ENCODE data around the gene FAU. TPM values are rescaled to one million over a fixed set of nuclear protein-coding genes. Genes with fewer than 3 reads are reported as not detected.

FAU gene
- polyA plus RNA-seq, 2 of the 4 experiments (the other 2 are of a cell fraction) = 591 to 878 TPM

DNA sequence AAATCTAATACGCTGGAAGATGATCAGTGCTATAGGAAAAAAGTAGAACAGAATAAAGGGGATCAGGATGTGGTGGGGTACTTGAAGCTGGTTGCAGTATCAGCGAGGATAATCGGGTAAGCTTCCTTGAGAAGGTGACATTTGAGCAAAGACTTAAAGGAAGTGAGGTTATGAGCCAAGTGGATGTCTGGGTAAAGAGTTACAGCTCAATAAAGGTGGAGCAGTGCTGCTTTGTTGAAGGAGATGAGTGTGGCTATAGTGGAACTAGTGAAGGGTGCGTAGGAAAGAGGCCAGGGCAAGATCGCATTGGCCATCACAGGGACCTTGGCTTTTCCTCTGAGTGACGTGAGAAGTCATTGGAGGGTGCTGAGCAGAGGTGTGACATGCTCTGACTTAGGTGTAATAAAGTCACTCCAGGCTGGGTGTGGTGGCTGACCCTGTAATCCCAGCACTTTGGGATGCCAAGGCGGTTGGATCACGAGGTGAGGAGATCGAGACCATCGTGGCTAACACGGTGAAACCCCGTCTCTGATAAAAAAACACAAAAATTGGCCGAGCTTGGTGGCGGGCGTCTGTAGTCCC, 14.7 kb upstream of the FAU start:
- DNase-seq (ENCODE audit: low read depth in 1 of 2, low spot score in 1 of 2) (no peak), FAIRE-seq (no peak), ATAC-seq (no peak)
- Histone ChIP-seq H3K9me3 (no peaks in the 10 kb centered on the region), H3K4me3 (no peak overlapping the region), H3K4me2 (no peak overlapping the region), H3K4me1 (peaks cover 15% of the 10 kb centered on the region), H3K27ac (no peak overlapping the region)
- 86% methylated on average over 15 of the region's 15 CpGs for WGBS (ENCODE audit: missing lambda C conversion rate)
- ChIA-PET POLR2A (interaction anchor here (1.2 kb wide), 1 partner anchor 138 kb away, joined by 5 read pairs; no protein-coding TSS in a partner anchor), CTCF (interaction anchor here (0.9 to 3.5 kb wide), 10 partner anchors 9 to 138 kb away, joined by 3 to 19 read pairs (median 4); partner anchors contain the start of genes CAPN1 and ZNHIT2)
- no peak for TF ChIP-seq SMC3 (IDR thresholded peaks at IDR 0.05)
- no peak for TF ChIP-seq CHD4 (IDR thresholded peaks at IDR 0.05; ENCODE audit: borderline replicate concordance)
- TF ChIP-seq CHD2 (IDR thresholded peaks at IDR 0.05; ENCODE audit: low read length, partially characterized antibody) = no peak
- TF ChIP-seq HEYL (CRISPR knock-in tag; IDR thresholded peaks at IDR 0.05) = no peak

- no peak for ATAC-seq
- ChIA-PET CTCF (interaction anchor here (0.6 to 3.5 kb wide), 13 partner anchors 13 to 117 kb away, joined by 3 to 19 read pairs (median 3); partner anchors contain the start of genes CAPN1 and ZNHIT2), POLR2A (interaction anchor here (0.8 to 3.0 kb wide), 14 partner anchors 9 to 198 kb away, joined by 3 to 37 read pairs (median 6); partner anchors contain the start of genes CAPN1, DPF2, FAU and MRPL49)
- H3K4me2 ChIP-seq = peak overlapping the region; percentile 87
- H3K4me1 ChIP-seq = peaks cover 15% of the 10 kb centered on the region
- 79% methylated on average over 11 of the region's 11 CpGs for WGBS (ENCODE audit: missing lambda C conversion rate)
- H3K4me3 ChIP-seq = peak overlapping the region; percentile 89
- no peak for DNase-seq (ENCODE audit: low read depth in 1 of 2, low spot score in 1 of 2)
- no peak for FAIRE-seq
- no peak for TF ChIP-seq NPAS2 (CRISPR knock-in tag; IDR thresholded peaks at IDR 0.05; ENCODE audit: borderline replicate concordance)
- no peak for TF ChIP-seq MAX (IDR thresholded peaks at IDR 0.05)
- no peak for TF ChIP-seq EHF (CRISPR knock-in tag; IDR thresholded peaks at IDR 0.05)
- TF ChIP-seq EP300 (IDR thresholded peaks at IDR 0.05) = no peak
- no peak for TF ChIP-seq CBX2 (IDR thresholded peaks at IDR 0.05; ENCODE audit: borderline replicate concordance, low read depth)
- no peak for TF ChIP-seq GATA3 (IDR thresholded peaks at IDR 0.05; ENCODE audit: borderline replicate concordance)
- TF ChIP-seq RFX5 (IDR thresholded peaks at IDR 0.05) = no peak
- TF ChIP-seq CHD2 (IDR thresholded peaks at IDR 0.05; ENCODE audit: low read length, partially characterized antibody) = no peak
- no peak for TF ChIP-seq BHLHE40 (IDR thresholded peaks at IDR 0.05; ENCODE audit: low read depth, low read length)
- TF ChIP-seq, protein P1, sequence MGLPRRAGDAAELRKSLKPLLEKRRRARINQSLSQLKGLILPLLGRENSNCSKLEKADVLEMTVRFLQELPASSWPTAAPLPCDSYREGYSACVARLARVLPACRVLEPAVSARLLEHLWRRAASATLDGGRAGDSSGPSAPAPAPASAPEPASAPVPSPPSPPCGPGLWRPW (IDR thresholded peaks at IDR 0.05) = no peak
- TF ChIP-seq RAD21 (conservative IDR thresholded peaks at IDR 0.05 in 1 of 2, IDR thresholded peaks at IDR 0.05 in 1 of 2) = no peak
- TF ChIP-seq ZFP36 (IDR thresholded peaks at IDR 0.05; ENCODE audit: borderline replicate concordance, partially characterized antibody) = no peak
- no peak for TF ChIP-seq ESRRA (IDR thresholded peaks at IDR 0.05; ENCODE audit: borderline replicate concordance, low read length)
- no peak for TF ChIP-seq FOXS1 (CRISPR knock-in tag; IDR thresholded peaks at IDR 0.05)
- no peak for TF ChIP-seq HOXA7 (CRISPR knock-in tag; IDR thresholded peaks at IDR 0.05)
- TF ChIP-seq RNF2 (IDR thresholded peaks at IDR 0.05; ENCODE audit: borderline replicate concordance, low read depth) = no peak
- no peak for TF ChIP-seq CBX8 (IDR thresholded peaks at IDR 0.05)
- TF ChIP-seq RCOR1 (IDR thresholded peaks at IDR 0.05; ENCODE audit: low read depth, low read length) = no peak
- no peak for TF ChIP-seq PBX3 (IDR thresholded peaks at IDR 0.05)
- peak overlapping the region; percentile 96 to 98 for H3K27ac ChIP-seq
- H3K9me3 ChIP-seq = no peaks in the 10 kb centered on the region
These were observed 13.8 kb upstream of the FAU start for GRCh38 chr11:65135633-65136145.

All from A549 (cell line).